H1 (cell line): Measurements from ENCODE around the gene DYNLT5. TPM values are rescaled to one million over a fixed set of nuclear protein-coding genes. Genes with fewer than 3 reads are reported as not detected.

Experiments
- CBX8 ChIP-seq: fragments of 300-800, 300-1000 bp; sonication (generic); IDR thresholded peaks from 2 replicates; pipeline ENCODE4 v1.7.1; 2016; ENCODE audit warnings: low read depth, low read length, borderline replicate concordance
- JUND ChIP-seq: IDR thresholded peaks from 2 replicates; pipeline ENCODE4 v1.6.1; 2011; ENCODE audit warnings: mild to moderate bottlenecking, improper control_type of control experiment, low read length
- KDM5A ChIP-seq: fragments of 200-600 bp; IDR thresholded peaks from 2 replicates; pipeline ENCODE4 v1.7.1; 2012; ENCODE audit warnings: mild to moderate bottlenecking, low read length, inconsistent platforms, mixed read lengths
- NRF1 ChIP-seq: IDR thresholded peaks from 2 replicates; pipeline ENCODE4 v1.6.1; 2011; ENCODE audit warnings: mild to moderate bottlenecking, low read depth, low read length, improper control_type of control experiment
- POLR2AphosphoS5 ChIP-seq: IDR thresholded peaks from 2 replicates; pipeline ENCODE4 v1.6.1; 2011; ENCODE audit warnings: low read depth, low read length
- polyA plus RNA-seq, 7 experiments: library from polyadenylated mRNA; depleted of rRNA in 3 of 7; stranded (reverse) in 5 of 7; unstranded in 2 of 7; fragments of >200 nt in 5 of 7; fragments of 200-250 nt in 2 of 7; gene quantifications; 1 replicate in 5 of 7; 2 replicates in 1 of 7; 4 replicates in 1 of 7; pipeline versions ENCODE4 v1.2.1 to v1.2.3, GENCODE V29; 2011 to 2013; ENCODE audit warnings: missing spikeins in 2 of 7, mixed read lengths in 2 of 7
- total RNA-seq: library from RNA; stranded (reverse); fragmentation: NEBNext Ultra II Directional; extraction: Animal tissue kit (Norgen Biotek cat#: 25700); gene quantifications from 2 replicates; pipeline ENCODE4 v1.2.1, GENCODE V29; 2021

The DYNLT5 gene
- total and polyA plus RNA-seq, 2 of the 8 experiments (the other 6 are each of a cell fraction or from before 2014, with no cell fraction given), result 0.93 to 1.5 TPM

DNA sequence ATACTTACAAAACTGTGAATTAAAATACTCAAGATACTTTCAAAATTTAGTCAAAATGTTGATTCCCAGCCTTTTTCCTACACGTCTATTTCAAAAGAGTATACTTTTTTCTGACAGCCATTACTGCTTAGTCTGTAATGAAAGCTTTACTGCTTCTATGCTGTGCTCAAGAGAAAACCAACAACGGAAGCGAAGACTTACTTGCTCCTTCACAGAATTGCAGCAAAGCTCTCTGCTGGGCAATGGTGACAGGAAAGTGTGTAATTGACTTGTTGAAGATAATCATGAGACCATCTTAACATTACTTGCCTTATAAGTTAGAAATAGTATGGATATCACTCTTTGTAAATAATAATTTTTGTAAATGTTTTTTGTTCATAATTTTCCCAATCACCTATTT is 1.7 kb upstream of the DYNLT5 start (continued):
- TF ChIP-seq NRF1, result no peak
- no peak for TF ChIP-seq CBX8
- no peak for TF ChIP-seq KDM5A
- no peak for TF ChIP-seq POLR2AphosphoS5
- TF ChIP-seq JUND, result no peak
